ENCODE results near the gene MLPH. TPM values are rescaled to one million over a fixed set of nuclear protein-coding genes. Genes with fewer than 3 reads are reported as not detected.

MLPH gene
- total and polyA plus RNA-seq, 2 of the 13 experiments (the other 11 are each of a cell fraction or from before 2014, with no cell fraction given) = 0.12 TPM; not detected in 1

- no peak for TF ChIP-seq PRDM4 (CRISPR knock-in tag; IDR thresholded peaks at IDR 0.05; ENCODE audit: borderline replicate concordance)
- TF ChIP-seq ARNT2 (CRISPR knock-in tag; IDR thresholded peaks at IDR 0.05; ENCODE audit: low read depth) = peak; percentile 64
- TF ChIP-seq ZNF513 (CRISPR knock-in tag; conservative IDR thresholded peaks at IDR 0.05) = peak; percentile 62; the same call in 1 of the 2 replicates
- TF ChIP-seq MATR3 (CRISPR knock-in tag; IDR thresholded peaks at IDR 0.05) = no peak
- TF ChIP-seq ZNF512 (CRISPR knock-in tag; IDR thresholded peaks at IDR 0.05) = 0 out of 2 replicates have a peak, but pooled peaks have one; percentile 53
- peak; percentile 89 for TF ChIP-seq ZNF317 (CRISPR knock-in tag; IDR thresholded peaks at IDR 0.05)
- TF ChIP-seq ZBTB7A (CRISPR knock-in tag; IDR thresholded peaks at IDR 0.05) = peak; percentile 98
- TF ChIP-seq HOXA5 (CRISPR knock-in tag; IDR thresholded peaks at IDR 0.05) = peak; percentile 85
- TF ChIP-seq SATB2 (CRISPR knock-in tag; IDR thresholded peaks at IDR 0.05) = no peak
- TF ChIP-seq HNF4G (IDR thresholded peaks at IDR 0.05; ENCODE audit: borderline replicate concordance, low read depth, low read length) = peak; percentile 98
- peak; percentile 99 for TF ChIP-seq HNF4G (CRISPR knock-in tag; IDR thresholded peaks at IDR 0.05; ENCODE audit: borderline replicate concordance, low read depth)
- TF ChIP-seq ZC3H13 (CRISPR knock-in tag; IDR thresholded peaks at IDR 0.05) = peak; percentile 82; the same call in 1 of the 2 replicates
- no peak for TF ChIP-seq LCORL (IDR thresholded peaks at IDR 0.05)
- peak; percentile 100 for TF ChIP-seq LCORL (CRISPR knock-in tag; IDR thresholded peaks at IDR 0.05)
- peak; percentile 95; the same call in 1 of the 2 replicates for TF ChIP-seq DPF2 (CRISPR knock-in tag; IDR thresholded peaks at IDR 0.05; ENCODE audit: borderline replicate concordance, low read depth)
- TF ChIP-seq THRA (CRISPR knock-in tag; IDR thresholded peaks at IDR 0.05; ENCODE audit: borderline replicate concordance) = peak; percentile 98
- TF ChIP-seq ZFP1 (CRISPR knock-in tag; IDR thresholded peaks at IDR 0.05) = no peak
- TF ChIP-seq GATAD1 (CRISPR knock-in tag; IDR thresholded peaks at IDR 0.05) = peak; percentile 66
- TF ChIP-seq RCOR2 (CRISPR knock-in tag; IDR thresholded peaks at IDR 0.05) = peak; percentile 89
- TF ChIP-seq ZNF44 (CRISPR knock-in tag; IDR thresholded peaks at IDR 0.05) = no peak
- TF ChIP-seq ZNF629 (CRISPR knock-in tag; conservative IDR thresholded peaks at IDR 0.05) = peak; percentile 60
Measured at GRCh38 chr2:237585590-237586221, 98.7 kb downstream of the MLPH start (continued).
